22Rv1 (cell line): ENCODE data around the gene SLC39A5.

ENCODE experiments used
- ZFX ChIP-seq: fragments of 450-650 bp; IDR thresholded peaks from 2 replicates; pipeline ENCODE4 v1.6.1; 2017; ENCODE audit warnings: antibody characterized with exemption, borderline replicate concordance
- TF ChIP-seq, protein P1 (sequence below): fragments of 450-650 bp; IDR thresholded peaks from 2 replicates; pipeline ENCODE4 v1.5.1; 2017; ENCODE audit warnings: mild to moderate bottlenecking

- TF ChIP-seq, protein P1, sequence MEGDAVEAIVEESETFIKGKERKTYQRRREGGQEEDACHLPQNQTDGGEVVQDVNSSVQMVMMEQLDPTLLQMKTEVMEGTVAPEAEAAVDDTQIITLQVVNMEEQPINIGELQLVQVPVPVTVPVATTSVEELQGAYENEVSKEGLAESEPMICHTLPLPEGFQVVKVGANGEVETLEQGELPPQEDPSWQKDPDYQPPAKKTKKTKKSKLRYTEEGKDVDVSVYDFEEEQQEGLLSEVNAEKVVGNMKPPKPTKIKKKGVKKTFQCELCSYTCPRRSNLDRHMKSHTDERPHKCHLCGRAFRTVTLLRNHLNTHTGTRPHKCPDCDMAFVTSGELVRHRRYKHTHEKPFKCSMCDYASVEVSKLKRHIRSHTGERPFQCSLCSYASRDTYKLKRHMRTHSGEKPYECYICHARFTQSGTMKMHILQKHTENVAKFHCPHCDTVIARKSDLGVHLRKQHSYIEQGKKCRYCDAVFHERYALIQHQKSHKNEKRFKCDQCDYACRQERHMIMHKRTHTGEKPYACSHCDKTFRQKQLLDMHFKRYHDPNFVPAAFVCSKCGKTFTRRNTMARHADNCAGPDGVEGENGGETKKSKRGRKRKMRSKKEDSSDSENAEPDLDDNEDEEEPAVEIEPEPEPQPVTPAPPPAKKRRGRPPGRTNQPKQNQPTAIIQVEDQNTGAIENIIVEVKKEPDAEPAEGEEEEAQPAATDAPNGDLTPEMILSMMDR, result no peak
- no peak for TF ChIP-seq ZFX
Measured at GRCh38 chr12:56237552-56237951, 7.7 kb downstream of the SLC39A5 start.
